HG03108 (cell line): ENCODE results near the gene INO80C.

Experiments
- ATAC-seq: cut with Tn5 transposase; IDR thresholded peaks from one replicate; pipeline ENCODE4 v1.9.1; 2021; ENCODE audit warnings: moderate library complexity; ENCODE audit not compliant: unreplicated experiment

INO80C gene, protein sequence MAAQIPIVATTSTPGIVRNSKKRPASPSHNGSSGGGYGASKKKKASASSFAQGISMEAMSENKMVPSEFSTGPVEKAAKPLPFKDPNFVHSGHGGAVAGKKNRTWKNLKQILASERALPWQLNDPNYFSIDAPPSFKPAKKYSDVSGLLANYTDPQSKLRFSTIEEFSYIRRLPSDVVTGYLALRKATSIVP

DNA sequence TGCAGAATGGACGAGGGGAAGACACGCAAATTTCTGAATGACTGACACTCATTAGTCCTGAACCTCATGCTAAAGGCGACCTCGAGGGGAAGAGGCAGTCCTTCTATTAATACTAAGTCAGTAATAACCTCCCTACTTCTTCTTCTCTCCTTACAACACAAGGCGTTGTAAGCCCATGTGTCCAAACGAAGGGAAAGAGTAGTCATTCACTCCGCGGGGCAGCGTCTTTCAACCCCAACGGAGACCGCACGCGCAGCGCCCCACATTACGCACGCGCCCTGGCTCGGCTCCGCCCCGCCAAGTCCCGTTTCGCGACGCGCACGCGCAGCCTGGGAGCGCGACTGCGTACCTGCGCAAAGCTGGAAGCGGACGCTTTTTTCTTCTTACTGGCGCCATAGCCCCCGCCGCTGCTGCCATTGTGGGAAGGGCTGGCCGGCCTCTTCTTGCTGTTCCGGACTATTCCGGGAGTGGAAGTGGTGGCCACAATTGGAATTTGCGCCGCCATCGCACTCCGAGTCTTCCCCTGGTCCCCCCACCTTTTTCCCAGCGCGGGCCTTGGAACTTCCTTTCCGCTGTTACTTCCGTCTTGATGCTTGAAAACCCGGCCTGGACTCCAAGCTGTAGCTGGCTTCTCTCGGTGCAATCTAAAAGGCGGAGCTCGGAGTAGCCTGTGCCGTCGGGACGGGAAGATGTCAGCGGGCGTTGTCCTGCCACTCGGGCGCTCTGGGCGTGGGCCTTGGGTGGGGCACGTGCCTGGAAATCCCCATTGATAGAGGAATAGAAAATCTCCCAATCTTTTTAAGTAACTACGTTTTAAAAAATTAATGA, at the start of gene INO80C:
Gene INO80C (minus strand): TSS at position 591 of the 828 bp plus-strand sequence. CDS start 86 bp downstream, at position 505.
- peak; percentile 93 for ATAC-seq

DNA sequence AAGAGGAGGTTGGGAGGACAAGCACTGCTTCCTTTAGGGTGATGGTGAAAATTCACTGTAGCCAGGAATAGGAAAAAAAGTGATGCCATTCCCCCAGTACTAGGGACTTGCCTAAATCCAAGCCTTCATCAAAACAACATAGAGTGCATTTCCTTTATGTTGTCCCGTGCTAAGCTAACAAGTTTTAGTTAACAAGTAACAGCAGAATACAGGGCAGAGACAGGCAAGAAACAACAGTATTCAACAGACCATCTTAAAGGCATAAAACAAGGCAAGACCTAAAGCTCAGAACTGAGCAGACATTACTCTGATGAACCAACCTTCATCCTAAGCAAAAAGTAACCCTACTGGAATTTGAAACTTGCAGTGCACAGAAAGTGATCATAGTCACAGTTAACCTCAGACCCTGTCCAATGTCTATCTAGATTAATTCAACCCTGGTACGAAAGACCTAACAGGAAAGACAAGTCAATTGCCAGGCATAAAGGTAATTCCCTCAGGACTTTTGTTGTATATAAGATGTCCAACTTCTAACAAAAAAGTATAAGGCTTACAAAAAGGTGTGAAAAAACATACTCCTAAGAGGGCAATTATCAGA, 49.3 kb upstream of the INO80C start:
- no peak for ATAC-seq

DNA sequence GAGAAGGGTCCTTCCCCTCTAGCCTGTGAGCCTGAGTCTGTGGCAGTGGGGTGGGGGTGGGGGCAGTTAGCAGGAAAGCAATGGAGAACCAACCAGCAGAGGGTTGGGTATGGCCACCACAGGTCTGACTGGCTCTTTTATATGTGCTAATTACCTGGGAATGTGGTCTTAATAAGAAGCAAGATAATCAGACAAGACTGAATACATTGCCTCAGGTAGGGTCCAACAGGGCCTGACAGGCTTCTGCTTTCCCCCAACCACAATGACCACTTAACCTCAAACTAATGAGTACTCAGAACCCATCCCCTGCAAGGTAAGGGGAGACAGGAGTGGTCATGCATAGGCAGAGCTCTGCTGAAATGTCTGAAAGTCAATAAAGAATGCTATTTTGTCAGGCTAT, 44.6 kb upstream of the INO80C start:
- ATAC-seq, result no peak

DNA sequence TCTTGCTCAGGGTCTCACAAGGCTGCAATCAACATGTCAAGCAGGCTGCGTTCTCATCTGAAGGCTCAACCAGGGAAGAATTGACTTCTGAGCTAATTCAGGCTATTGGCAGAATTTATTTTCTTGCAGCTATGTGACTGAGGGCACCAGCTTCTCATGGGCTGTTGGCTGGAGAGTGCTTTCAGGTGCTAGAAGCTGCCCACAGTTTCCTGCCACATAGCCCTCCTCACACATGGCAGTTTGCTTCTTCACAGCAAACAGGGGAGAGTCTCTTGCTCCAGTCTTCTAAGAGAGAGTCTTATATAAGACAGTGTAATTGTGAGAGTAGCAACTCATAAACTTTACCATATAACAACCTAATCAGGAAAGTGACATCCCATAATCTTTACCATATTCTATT, 37.5 kb upstream of the INO80C start:
- ATAC-seq, result no peak

DNA sequence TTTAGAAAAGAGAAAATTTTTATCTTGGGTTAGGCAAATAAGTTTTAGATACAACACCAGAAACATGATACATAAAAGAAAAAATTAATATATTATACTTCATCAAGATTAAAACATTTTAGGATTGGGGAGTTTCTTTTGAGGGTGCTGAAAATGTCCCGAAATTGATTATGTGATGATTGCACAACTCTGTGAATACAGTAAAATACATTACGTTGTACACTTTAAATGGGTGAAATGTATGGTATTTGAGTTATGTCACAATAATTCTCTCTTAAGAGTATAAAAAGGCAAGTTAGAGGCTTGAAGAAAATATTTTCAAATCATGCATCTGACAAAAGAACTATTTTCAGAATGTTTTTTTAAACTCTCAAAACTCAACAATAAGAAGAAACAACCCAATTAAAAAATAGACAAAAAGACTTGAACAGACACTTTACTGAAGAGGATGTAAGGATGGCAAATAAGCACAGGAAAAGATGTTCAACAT, 36.2 kb upstream of the INO80C start:
- no peak for ATAC-seq

DNA sequence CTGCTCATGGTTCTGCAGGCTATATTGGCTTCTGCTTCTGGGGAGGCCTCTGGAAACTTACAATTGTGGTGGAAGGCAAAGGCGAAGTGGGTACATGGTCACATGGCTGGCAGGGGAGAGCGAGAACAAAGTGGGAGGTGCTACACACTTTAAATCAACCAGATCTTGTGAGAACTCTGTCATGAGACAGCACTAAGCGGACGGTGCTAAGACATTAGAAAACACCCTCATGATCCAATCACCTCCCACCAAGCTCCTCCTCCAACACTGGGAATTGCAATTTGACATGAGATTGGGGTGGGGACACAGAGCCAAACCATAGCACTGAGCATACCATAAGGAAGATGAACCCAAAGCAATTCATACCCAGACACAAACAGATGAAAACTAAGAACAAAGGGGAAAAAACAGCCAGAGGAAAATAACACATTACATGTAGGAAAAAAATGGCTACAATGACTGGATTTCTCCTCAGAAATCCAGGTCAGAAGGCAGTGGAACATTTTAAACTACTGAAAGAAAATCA, 31.1 kb upstream of the INO80C start:
- no peak for ATAC-seq

DNA sequence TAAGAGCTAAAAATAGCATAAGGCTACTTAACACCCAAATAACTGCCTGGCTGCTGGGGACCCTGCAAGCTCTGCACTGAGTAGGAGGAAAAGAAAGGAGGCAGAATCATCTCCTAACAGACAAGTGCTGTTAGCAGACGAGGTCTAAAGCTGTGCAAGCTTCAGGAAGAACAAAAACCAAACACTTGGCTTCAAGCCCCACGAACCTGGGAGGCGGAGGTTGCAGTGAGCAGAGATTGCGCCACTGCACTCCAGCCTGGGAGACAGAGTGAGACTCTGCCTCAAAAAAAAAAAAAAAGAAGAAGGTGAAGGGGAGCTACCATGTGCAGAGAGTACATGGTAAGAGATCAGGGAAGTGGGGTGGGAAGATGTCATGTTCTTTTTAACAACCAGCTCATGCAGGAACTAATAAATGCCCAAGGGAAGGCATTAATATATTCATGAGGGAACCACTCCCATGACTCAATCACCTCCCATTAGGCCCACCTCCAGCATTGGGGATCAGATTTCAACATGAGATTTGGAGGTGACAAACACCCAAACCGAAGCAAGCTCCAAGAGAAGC, 28.8 kb upstream of the INO80C start:
- ATAC-seq, result no peak

DNA sequence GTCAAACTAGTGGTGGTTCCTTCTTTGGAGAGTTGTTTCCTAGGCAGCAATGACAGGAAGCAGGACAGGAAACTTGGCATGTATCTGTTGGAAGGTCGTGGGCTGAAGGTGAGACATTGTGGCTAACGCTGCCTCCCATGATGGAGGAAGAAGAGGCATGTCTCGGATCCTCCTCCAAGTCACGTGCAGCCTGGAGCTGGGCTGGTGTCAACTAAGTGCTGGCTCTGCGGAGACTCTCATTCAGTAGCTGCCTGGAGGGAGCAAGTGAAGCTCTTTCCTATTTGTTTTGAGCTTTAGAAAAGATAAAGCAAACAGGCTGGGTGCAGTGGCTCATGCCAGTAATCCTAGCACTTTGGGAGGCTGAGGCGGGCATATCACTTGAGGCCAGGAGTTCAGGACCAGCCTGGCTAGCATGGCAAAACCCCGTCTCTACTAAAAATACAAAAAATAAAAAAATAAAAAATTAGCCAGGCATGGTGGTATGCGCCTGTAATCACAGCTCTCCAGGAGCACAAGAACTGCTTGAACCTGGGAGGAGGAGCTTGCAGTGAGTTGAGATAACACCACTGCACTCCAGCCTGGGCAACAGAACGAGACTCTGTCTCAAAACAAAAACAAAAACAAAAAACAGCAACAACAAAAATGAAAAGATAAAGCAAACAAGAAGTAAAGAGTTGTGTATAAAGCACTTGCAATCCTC, 28.2 kb upstream of the INO80C start:
- ATAC-seq, result no peak

DNA sequence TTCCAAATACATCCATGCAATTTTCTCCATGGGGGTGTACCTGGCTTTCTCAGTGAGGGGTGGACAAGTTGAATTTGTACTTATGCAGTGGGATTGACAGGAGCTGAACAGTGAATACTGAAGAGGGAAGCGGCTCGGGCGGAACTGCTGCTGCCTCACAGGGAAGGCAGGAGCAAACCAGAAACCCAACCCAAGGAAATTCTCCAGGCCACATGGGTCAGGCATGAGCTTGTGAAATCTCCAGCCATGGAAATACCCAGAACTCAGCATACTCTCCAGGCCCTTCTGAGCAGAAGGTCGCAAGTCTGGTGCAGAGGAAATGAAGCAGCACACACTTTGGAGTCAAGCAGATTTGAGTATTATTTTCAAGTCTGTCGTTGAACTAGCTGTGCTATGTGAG, 26.5 kb upstream of the INO80C start:
- no peak for ATAC-seq

DNA sequence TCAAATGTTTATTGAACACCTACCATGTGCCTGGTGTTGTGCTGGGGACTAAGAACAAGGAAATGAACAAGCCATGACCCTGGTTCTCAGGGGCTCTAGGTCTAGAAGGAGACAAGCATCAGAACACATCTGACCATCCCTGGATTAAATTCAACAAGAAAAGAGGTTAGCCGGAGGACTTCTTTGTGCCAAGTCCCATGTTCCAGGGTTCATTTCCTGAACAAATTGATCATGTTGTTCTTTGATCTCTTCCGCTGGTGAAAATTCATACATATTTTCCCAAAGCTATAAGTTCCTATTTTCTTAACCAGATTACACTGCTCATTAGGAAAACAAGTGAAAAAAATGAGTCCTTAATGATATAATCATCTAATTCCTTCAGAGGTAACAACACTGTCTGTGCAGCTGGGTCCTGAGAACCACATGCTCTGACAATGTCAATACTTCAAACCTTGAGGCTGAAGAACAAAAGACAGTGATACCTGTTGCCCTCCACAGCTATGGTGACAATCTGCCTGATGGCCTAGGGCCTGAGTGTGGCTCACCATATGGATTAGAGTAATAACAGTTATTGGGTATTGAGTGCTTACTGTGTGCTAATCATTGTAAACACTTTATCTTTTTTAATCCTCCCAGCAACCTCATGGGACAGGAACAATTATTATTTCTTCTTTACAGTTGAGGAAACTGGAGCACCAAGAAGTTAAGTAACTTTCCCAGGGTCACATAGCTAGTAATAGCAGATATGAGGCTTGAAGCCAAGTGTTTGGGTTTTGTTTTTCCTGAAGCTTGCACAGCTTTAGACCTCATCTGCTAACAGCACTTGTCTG, 24.6 kb upstream of the INO80C start:
- ATAC-seq, result no peak

DNA sequence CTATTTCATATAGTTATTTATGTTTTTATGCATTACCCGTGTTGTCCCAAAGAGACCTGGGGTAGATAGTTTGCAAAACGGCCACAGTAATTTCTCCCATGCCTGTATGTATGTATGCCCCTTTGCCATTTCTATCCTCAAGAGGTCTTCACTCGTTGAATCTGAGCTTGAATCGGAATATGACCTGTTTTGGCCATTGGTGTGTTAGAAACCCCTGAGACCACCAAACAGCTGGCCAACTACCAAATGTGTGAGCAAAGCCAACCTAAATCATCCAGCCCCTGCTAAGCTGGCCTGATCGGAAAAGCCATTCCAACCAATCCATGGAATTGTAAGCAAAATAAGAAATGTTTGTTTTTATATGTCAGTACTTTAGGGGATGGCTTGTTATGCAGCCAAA, 23.4 kb upstream of the INO80C start:
- ATAC-seq, result no peak

DNA sequence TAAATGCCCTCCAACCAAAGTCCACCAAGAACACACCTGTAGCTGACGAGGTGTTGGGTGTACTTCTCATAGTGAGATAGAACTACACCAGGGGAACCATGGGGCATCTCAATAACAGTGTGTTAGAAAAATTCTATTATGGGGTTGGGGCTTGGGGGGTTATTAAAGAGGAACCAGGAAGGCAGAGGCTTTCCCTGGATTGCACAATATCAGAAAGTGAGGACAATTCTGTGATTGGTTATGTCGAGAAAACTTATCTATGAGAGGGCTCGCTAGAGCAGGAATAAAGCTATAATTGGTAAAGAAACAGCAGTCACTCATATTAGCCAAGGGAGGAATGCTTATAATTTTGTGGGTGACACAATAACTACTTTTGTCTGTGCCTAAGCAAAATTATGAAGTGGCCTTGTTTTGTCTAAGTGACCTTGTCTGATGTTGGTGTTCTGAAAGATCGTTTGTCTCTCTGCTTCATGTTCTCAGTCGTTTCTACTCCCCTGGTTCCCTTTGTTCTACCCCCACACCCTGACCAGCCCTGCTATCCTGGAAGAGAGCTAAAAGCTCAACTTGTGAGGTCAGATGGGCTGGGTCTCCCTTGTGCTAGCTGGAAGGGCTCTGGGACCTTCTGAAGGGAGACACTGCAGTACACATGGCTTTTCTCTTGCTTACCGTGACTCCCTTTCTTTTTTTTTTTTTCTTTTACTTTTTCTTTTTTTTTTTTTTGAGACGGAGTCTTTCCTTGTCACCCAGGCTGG, 21.6 kb upstream of the INO80C start:
- no peak for ATAC-seq

DNA sequence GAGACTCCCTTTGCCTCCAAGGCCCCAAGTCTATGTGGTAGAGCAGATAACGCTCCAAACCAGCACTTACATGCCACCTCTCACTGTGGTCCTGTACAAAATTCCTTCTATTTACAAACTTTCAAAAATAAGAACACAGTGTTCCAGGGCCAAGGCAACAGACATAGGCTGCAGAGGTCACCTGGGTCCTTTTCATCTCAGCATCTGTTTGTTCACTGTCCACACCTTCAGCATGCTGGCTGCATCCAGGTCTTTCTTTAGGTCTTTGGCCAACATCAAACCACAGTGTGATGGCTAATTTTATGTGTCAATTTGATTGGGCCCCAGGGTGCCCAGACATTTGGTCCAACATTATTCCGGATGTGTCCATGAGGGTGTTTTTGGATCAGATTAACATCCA, 20.0 kb upstream of the INO80C start:
- no peak for ATAC-seq

DNA sequence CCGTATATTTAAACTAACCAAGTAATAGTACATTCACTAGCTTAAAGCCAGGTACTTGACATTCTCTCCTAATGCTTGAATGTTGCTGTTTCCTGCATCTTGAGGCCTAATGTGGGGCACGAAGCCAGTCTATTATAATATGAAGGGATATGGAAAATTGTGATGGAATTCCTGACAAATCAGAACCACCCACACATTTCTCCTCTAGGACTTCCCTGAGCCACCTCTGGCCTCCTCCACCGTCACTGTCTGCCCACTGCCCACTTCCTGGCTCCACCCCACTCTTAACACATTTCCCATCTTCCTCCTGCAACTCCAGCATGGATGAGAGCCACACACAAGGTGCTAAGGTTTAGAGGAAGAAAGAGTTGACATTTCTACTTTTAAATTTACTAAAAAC, 19.0 kb upstream of the INO80C start:
- no peak for ATAC-seq

DNA sequence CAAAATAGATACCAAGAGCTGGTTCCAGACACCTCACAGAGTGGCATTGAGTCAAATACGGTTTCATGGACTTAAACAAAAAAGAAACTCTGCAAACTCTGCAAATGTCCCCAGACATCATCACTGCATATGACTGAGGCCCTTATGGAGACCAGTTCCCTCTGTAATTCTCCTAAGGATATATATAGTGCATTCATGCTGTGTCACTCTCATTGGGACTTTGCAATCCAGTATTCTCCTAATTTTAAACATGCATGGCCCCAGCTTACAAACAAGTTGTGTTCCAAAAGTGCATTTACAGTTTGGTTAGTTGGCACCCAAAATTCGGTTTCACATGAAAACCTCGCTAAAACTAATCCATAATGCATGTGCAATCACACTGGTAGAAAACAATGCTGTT, 18.6 kb upstream of the INO80C start:
- ATAC-seq, result no peak

DNA sequence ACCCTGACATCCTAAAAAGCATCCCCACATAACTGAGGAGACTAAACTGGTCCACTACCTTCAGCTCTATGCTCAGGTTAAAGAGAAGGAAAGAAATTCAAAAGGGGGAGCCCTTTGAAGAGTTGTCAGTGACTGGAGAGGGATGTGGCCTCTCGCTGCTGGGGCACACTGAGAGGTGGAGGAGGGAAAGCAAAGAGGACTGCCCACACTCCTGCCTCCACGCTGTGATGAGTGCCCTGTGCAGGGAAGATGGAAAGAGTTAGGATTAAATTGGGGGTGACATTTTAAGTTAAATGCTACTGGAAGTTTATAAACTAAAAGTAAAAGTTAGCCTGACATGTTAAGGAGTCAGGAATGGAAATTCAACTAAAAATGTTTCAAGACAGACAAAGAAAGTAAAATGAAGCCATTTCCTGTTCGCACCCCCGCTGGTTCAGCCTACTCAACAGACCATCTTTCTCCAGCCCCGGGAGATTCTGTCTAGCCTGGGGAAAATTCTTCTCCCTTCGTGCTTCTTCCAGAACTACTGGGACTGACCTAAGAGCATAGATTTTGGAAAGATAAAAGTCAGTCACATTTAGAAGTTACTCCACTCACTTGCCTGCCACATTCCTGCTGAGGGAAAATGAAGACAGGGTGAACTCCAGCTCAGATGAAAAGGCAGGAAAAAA, 17.8 kb upstream of the INO80C start:
- no peak for ATAC-seq

DNA sequence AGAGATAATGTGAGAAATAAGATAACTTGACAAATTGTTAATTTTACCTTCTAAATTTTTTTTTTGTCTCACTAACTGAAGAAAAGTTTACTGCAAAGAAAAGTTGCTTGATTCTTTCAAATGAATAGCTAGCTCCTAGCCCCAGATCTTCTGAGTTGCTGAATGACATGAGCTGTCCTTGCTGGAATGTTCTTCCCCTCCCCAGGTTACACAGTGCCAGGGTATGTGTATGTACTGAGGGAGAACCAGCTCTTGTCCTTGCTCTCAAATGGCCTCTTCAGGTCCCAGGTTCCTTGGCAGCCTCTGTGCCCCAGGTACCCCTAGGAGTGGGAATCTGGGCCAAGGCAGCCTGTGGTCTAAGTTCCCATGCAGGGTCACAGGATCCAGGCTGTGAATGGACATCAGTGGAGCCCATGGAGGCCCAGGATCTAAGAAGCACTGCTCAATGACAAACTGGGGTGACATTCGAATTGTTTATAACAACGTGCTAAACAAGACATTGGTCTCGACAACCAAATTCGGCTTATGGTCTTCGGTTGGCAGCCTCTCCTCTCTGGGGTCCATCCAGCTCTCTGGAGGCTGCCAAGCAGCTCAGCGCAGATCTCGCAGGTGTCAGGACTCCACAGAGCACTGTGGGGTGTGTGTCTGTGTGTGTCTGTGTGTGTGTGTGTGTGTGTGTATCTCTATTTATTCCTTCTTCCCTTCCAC, 17.1 kb upstream of the INO80C start:
- no peak for ATAC-seq

DNA sequence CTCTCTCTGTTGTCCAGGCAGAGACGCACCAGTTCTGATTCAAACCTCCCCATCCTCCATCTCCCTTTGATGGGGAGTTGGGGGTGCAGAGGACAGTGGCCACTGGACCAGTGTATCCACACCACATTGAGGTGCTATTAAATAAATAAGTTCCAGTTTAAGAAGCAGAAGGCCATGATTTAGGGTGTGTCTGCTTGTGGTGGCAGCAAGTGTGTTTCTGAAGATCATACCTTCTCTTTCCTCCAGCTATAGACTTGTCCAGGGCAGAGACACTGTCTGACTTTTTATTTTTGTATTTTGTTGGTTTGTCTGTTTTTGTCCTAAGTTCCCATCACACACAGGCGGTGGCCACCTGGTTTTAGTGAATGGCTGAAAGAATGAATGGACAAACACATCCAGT, 16.5 kb upstream of the INO80C start:
- no peak for ATAC-seq
